KMS-11 (cell line): ENCODE results near the gene TECTA.
"Not testable (repeated sequence)": the region's sequence is repeated elsewhere in the genome, so short reads cannot be mapped to it uniquely, and the experiment has no call there.

Experiments
- H2AFZ ChIP-seq: fragments of 200-600 bp; sonication (generic); 2 replicates; pipeline ENCODE4 v1.6.1; 2016; ENCODE audit warnings: antibody characterized with exemption, mixed run types, low read depth
- H3K27ac ChIP-seq: fragments of 200-600 bp; sonication (generic); 2 replicates; pipeline ENCODE4 v1.6.1; 2016; ENCODE audit warnings: mild to moderate bottlenecking, mixed run types
- H3K27me3 ChIP-seq: fragments of 200-600 bp; sonication (generic); 2 replicates; pipeline ENCODE4 v1.6.1; 2017; ENCODE audit warnings: mild to moderate bottlenecking, low read depth, mixed run types, moderate library complexity; ENCODE audit not compliant: insufficient read depth
- H3K36me3 ChIP-seq: fragments of 200-600 bp; sonication (generic); 2 replicates; pipeline ENCODE4 v1.6.1; 2017; ENCODE audit warnings: mild to moderate bottlenecking, mixed run types; ENCODE audit not compliant: insufficient read depth
- H3K4me1 ChIP-seq: fragments of 200-600 bp; sonication (generic); 2 replicates; pipeline ENCODE4 v1.6.1; 2016; ENCODE audit warnings: mild to moderate bottlenecking, low read depth, mixed run types; ENCODE audit not compliant: poor library complexity, severe bottlenecking
- H3K4me2 ChIP-seq: fragments of 200-600 bp; sonication (generic); 2 replicates; pipeline ENCODE4 v1.7.0; 2016; ENCODE audit warnings: mild to moderate bottlenecking, mixed run types
- H3K4me3 ChIP-seq: fragments of 200-600 bp; sonication (generic); IDR thresholded peaks from 2 replicates; pipeline ENCODE4 v1.6.1; 2017; ENCODE audit warnings: low read depth, low read length, mixed read lengths; ENCODE audit not compliant: insufficient read depth
- H3K79me2 ChIP-seq: fragments of 200-600 bp; sonication (generic); 2 replicates; pipeline ENCODE4 v1.6.1; 2016; ENCODE audit warnings: low read depth, mixed run types; ENCODE audit not compliant: insufficient read depth
- H3K9ac ChIP-seq: fragments of 200-600 bp; sonication (generic); 2 replicates; pipeline ENCODE4 v1.6.1; 2016; ENCODE audit warnings: mild to moderate bottlenecking, mixed run types
- H4K20me1 ChIP-seq: fragments of 200-600 bp; sonication (generic); 2 replicates; pipeline ENCODE4 v1.6.1; 2016; ENCODE audit warnings: mild to moderate bottlenecking, mixed run types; ENCODE audit not compliant: insufficient read depth
- CTCF ChIP-seq: fragments of 200-600 bp; sonication (generic); conservative IDR thresholded peaks from 2 replicates; pipeline ENCODE4 v1.6.1; 2017; ENCODE audit warnings: low read depth, mild to moderate bottlenecking, antibody characterized with exemption, low read length, moderate library complexity, mixed read lengths

The TECTA gene

GRCh38 chr11:121235057-121235456 lies 134.0 kb downstream of the TECTA start:
- no peak overlapping the region for H3K9ac ChIP-seq
- TF ChIP-seq CTCF = no peak
- H3K4me1 ChIP-seq = no peaks in the 10 kb centered on the region

GRCh38 chr11:121236115-121237001 lies 135.3 kb downstream of the TECTA start:
- Histone ChIP-seq H3K4me2 (no peak overlapping the region), H3K27ac (no peak overlapping the region), H4K20me1 (no peaks in the 10 kb centered on the region), H3K9ac (no peak overlapping the region), H3K4me3 (no peak overlapping the region), H3K27me3 (no peaks in the 10 kb centered on the region), H3K4me1 (no peaks in the 10 kb centered on the region), H3K79me2 (no peaks in the 10 kb centered on the region), H3K36me3 (no peaks in the 10 kb centered on the region), H2AFZ (no peak overlapping the region)
- TF ChIP-seq CTCF = no peak

More at GRCh38 chr11:121235057-121235456, 134.0 kb downstream of the TECTA start:
- Histone ChIP-seq H3K36me3 (no peaks in the 10 kb centered on the region), H3K4me3 (no peak overlapping the region), H3K4me2 (no peak overlapping the region), H3K27ac (no peak overlapping the region), H3K27me3 (no peaks in the 10 kb centered on the region), H2AFZ (no peak overlapping the region), H3K79me2 (no peaks in the 10 kb centered on the region), H4K20me1 (no peaks in the 10 kb centered on the region)

GRCh38 chr11:121237247-121237646 lies 136.2 kb downstream of the TECTA start:
- H3K4me2 ChIP-seq, H2AFZ ChIP-seq, H3K4me3 ChIP-seq, H3K36me3 ChIP-seq, H3K27ac ChIP-seq, H3K9ac ChIP-seq, H3K79me2 ChIP-seq, H4K20me1 ChIP-seq, H3K4me1 ChIP-seq, H3K27me3 ChIP-seq: not testable (repeated sequence)

GRCh38 chr11:121237686-121238658 lies 136.9 kb downstream of the TECTA start:
- H4K20me1 ChIP-seq = no peaks in the 10 kb centered on the region
- H3K4me1 ChIP-seq = no peaks in the 10 kb centered on the region
- H3K27me3 ChIP-seq = no peaks in the 10 kb centered on the region
- TF ChIP-seq CTCF = no peak
- no peak overlapping the region for H3K4me2 ChIP-seq
- H2AFZ ChIP-seq = no peak overlapping the region
- no peaks in the 10 kb centered on the region for H3K79me2 ChIP-seq
- no peak overlapping the region for H3K9ac ChIP-seq
- no peaks in the 10 kb centered on the region for H3K36me3 ChIP-seq
- H3K27ac ChIP-seq = no peak overlapping the region
- H3K4me3 ChIP-seq = no peak overlapping the region
